ENCODE data around the gene LY6G6F. TPM values are rescaled to one million over a fixed set of nuclear protein-coding genes. Genes with fewer than 3 reads are reported as not detected.

LY6G6F gene, protein sequence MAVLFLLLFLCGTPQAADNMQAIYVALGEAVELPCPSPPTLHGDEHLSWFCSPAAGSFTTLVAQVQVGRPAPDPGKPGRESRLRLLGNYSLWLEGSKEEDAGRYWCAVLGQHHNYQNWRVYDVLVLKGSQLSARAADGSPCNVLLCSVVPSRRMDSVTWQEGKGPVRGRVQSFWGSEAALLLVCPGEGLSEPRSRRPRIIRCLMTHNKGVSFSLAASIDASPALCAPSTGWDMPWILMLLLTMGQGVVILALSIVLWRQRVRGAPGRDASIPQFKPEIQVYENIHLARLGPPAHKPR
- not detected in 2 replicates for total RNA-seq

DNA sequence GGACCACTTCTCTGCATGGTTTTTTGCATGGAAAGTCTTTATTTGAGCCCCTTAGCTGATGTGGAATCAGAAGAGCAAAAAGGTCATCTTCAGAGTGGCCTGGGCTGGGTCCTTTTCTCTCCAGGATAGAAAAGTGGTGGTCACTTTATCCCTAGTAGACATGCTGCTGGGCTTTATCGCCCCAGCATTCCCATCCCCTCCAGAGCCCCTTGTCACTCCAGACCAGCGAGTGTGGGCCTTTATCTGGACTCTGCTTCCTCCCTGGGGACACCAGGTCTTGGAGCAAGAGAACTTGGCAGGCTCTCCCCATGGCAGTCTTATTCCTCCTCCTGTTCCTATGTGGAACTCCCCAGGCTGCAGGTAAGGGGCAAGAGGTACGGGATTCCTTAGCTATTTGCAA lies at the start of gene LY6G6F:
Gene LY6G6F, plus strand, starts transcription at position 268 of the 400 bp plus-strand sequence. Its CDS starts 41 bp downstream, at position 309.

DNA sequence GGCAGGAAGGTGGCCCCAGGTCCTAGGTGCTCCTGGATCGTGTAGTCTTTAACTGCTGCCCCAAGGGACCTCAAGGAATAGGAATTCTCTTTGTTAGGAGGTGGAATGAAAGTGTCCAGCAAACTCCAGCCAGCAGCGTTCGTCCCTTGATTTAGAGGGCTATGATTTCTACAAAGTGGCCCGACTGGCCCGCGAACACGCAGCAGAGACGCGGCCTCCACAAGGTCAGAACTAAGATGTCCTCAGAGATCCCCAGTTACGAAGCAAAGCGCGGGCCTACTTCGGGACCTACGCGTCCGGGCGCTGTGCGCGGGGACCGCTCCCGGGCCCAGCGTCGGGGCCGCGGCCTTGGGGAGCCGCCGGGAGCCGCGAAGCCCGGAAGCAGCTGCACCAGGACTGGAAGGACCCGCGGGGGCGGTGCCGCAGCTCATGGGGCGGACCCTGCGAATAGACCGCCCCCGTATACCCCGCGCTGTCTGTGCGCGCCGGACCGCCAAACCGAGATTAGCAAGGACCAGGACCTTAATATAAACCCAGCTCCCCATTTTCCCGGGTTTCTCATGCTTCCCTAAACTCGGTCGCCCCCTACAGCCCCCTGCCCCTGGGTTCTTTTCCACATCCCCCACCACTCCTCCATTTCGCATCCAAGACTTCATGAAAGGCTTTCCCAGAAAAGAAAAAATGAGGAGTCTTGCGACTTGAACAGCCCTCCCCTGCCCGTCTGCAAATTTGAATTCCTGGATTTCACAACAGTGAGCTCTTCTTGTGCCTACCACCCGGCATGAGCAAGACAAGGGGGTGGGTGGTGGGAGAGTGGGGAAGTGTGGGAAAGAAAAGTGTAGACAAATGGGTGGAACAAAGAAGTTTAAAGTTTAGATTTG lies 46.0 kb upstream of the LY6G6F start, which contains the start of gene C6orf47:
Gene C6orf47, minus strand, starts transcription at position 398 of the 881 bp plus-strand sequence. CDS start 831 bp downstream, outside the sequence.

DNA sequence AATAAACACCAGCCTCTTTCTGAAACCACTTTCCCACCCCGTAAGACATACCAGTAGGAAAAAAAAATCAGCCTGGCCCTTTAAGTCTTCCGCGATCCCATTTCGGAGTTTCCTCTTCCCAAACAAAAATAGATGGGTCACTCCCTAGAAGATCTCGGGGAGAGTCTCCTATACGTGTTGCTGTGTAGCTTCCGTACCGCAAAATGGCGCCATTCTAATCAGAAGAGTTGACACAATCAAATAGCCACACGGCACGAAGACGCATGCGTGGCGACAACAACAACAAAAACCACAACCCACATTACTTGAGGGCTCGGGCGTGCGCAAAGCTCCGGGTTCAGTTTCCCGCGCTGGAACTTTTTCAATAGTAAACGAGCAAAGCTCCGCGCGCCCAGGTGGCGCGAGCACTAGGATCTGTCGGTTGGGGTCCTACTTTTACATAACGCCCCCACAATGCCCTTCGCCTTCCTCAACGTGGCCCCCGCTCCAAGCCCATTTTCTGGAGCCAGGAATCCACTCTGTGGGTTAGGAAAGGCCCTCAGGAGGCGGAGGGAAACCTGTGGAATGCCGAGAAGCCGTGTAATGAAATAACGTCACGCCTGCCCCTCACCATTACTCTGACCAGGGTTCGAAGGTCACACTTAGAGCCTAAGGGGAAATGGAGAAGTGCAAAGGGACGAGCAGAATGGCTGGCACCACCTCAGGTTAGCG lies 41.7 kb upstream of the LY6G6F start, which contains the start of gene GPANK1:
Gene GPANK1, minus strand, starts transcription at position 208 of the 711 bp plus-strand sequence. CDS start 519 bp downstream, outside the sequence.

DNA sequence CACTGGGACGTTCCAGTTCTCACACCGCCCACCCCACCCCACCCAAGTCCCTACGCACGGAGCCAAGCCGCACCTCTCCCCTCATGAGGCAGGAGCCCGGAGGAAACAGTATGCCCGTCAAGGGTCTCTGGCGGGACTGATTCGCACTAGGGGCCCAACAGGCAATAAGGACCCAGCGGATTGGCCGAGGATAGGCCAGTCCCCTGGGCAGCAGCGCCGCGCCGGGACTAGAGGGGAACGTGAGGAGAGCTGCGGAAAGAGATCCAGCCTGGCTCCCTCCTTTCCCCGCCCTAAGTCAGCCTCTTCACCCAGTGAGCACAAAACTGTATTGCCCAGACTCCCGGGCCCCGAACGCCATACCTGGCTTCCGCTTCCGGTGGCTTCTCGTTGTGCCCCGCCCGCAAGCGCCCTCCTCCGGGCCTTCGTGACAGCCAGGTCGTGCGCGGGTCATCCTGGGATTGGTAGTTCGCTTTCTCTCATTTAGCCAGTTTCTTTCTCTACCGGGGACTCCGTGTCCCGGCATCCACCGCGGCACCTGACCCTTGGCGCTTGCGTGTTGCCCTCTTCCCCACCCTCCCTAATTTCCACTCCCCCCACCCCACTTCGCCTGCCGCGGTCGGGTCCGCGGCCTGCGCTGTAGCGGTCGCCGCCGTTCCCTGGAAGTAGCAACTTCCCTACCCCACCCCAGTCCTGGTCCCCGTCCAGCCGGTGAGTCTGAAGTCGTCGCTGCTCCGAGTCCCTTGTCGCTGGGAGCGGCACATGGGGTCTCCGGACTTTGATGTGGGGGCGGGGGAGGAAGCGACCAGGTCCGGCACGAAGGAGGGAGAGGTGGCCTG lies 40.9 kb upstream of the LY6G6F start, which contains the start of gene CSNK2B:
Gene CSNK2B, plus strand, starts transcription at position 580 of the 836 bp plus-strand sequence. CDS start 752 bp downstream, outside the sequence.

DNA sequence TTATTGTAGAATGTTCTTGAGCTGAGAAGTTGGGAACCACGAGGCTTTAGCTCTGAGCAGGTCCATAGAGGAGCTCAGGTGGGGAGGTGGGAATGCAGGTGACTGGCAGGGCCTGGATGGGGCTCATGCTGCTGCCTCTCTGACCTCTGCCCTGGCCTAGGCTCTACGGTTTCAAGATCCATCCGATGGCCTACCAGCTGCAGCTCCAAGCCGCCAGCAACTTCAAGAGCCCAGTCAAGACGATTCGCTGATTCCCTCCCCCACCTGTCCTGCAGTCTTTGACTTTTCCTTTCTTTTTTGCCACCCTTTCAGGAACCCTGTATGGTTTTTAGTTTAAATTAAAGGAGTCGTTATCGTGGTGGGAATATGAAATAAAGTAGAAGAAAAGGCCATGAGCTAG lies 37.0 kb upstream of the LY6G6F start, which contains the start of gene LY6G5B:
Gene LY6G5B, plus strand, starts transcription at position 301 of the 400 bp plus-strand sequence. CDS start 975 bp downstream, outside the sequence.

DNA sequence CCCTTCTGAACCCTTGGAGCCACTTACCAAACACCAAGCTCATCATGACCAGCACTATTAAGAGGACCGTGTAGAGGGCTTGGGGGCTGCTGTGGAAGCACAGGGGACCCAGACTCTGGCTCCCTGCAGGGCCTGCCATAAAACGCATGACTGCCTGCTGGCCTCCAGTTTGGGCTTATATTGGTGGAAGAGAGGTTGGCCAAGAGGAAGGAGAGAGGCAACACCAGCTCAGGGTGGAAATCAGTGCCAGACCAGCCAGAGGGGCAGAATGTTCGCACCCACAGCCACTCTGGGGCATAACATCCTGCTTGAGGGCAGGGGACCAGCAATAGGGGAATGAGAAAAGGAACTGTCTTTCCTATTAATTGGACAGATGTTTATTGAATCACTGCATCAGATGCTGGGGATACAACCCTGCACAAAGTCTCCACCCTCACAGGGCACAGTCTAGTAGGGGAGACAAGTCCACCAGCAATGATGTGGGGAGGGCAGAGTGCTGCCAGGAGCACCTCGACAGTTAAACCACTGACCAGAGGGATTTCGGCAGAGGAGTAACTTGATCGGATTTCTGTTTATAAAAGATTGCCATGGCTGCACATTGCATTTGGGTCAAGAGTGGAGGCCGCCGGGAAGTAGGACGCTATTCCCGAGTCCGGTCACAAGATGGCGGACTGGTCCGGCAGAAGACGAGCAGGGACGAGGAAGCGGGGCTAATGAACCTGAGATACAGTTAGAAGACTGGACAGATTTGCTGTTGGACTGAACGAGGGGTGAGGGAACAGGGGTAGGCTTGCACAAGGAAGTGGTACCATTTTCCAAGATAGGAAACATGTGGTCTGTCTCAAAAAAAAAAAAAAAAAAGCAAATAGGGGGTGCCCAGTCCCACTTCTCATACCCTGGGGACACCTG lies 26.2 kb upstream of the LY6G6F start, which contains the start of gene LY6G5C:
Gene LY6G5C, minus strand, starts transcription at position 842 of the 909 bp plus-strand sequence. Its CDS starts 694 bp downstream, at position 148.

DNA sequence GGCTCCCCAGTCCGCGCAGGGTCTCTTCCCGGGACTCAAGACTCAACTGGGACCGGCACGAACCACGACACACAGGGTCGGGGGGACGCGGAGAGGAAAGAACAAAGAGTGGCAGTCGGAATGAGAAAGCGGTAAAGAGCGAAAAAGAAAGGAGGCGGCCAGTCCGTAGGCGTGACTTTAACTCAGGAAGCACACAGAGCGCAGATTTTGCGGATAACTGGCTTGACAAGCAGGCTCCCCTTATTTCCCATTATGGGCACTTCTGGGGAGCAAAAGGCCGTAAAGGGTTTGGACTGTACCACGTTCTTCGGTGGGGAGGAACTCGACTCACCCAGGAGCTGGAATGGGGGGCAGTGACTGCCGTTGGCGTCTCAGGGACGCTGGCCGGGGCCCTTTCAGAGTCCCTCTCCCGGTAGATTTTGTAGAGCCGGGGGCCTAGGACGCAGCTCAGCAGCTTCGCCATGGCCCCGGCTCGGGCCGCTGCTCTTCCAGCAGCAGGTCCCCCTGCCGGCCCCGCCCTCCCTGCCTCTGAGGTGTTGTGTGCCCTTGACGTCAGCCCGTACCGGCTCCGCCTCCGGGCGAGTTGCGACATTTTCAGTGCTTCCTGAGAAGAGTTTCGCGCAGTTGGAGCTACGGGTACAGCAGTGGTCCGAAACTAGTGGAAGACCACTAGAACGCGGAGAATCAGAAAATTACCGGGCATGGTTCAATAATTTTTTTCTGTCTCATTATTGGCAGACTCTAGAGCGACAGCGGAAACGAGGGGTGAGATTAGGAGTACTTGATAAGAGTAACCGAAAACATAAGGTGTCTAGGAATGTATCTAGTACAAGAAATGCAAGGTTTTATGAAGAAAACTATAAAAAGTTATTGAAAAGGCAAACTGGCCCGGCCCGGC lies 3.6 kb upstream of the LY6G6F start, which contains the start of gene ABHD16A:
Gene ABHD16A, minus strand, starts transcription at position 506 of the 898 bp plus-strand sequence. Its CDS starts 43 bp downstream, at position 463.

DNA sequence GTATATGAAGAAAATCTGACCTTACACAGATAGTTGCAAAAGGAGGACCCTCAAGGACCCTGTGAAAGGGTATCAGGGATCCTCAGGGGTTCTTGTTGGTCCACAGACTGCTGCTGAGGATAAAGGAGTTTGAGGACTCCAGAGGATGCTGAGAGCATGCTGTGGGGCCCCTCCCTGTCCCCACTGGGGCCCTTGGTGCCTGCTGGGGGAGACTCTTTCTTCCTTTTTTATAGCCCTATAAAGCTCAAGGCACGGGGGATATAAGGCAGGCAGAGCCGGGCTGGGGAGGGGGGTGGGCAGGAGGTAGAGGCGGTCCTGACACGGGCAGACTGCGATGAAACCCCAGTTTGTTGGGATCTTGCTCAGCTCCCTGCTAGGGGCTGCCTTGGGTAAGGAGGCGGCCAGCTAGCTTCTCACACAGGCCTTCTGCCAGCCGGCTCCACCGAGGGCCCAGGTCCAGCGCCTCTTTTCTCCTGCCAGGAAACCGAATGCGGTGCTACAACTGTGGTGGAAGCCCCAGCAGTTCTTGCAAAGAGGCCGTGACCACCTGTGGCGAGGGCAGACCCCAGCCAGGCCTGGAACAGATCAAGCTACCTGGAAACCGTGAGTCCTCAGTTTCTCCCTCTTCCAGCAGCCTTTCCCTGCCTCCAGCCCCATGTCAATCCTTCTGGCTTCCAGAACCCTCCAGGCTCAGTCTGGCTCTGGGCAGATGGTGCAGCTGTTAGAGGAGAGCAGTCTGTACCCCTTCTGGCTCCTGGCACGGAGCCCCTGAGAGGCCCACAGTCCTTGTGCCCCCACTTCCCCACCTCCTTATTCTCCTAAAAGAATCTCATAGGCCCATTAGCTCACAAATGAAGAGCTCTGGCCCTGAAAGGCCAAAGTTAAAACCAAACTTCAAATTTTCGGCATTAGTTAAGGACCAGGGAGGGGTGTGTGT lies 8.6 kb downstream of the LY6G6F start, which contains the start of gene LY6G6D:
Gene LY6G6D, plus strand, starts transcription at position 327 of the 937 bp plus-strand sequence. Its CDS starts 8 bp downstream, at position 335.

DNA sequence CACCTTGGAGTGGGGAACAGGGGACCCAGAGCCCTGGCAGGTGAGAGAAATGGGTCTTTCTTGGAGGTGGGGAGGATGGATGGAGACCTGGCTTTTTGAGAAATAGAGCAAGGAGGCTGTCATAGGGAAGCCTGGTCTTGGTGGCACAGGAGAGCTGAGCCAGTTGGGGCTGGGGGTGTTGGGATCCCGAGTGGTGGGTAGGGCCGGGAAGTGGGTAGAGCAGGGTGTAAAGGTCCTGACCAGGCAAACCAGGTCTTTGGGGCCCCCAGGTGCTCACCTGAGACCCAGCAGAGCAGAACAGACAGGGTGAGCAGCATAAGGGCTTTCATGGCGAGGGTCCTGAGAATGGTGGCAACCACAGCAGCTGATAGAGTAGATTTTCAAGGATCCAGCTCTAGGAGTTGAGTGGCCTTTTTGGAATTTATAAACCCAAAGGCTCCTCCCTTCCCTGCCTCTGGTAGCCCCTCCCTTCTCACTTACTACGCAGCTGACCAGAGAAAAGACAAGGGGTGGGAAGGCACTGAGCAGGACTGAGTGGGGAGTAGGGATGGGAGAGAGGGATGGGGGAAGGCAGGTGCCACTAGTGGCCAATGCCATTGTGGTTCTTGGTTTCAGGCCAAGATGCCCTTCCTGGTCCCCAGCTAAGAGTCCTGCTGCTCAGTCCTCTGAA lies 14.8 kb downstream of the LY6G6F start, which contains the start of gene LY6G6C:
Gene LY6G6C, minus strand, starts transcription at position 396 of the 670 bp plus-strand sequence. Its CDS starts 67 bp downstream, at position 329.

DNA sequence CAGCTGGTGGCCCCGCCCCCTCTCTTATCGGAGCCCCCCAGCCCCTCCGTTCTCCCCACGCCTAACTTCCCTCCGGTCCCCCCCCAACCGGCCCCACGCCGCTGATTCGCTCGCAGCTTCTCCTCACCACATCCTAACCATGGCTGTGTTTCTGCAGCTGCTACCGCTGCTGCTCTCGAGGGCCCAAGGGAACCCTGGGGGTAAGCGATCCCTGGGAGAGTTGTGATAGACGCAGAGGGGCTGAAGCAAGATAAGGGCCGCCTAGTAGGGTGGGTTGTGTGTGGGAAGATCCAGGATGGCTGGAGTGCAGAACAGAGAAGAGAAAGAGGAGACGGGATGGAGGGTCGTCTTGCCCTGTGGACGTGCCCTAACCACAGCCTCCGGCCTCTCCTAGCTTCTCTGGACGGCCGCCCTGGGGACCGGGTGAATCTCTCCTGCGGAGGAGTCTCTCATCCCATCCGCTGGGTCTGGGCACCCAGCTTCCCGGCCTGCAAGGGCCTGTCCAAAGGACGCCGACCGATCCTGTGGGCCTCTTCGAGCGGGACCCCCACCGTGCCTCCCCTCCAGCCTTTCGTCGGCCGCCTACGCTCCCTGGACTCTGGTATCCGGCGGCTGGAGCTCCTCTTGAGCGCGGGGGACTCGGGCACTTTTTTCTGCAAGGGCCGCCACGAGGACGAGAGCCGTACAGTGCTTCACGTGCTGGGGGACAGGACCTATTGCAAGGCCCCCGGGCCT lies 16.7 kb downstream of the LY6G6F start, which contains the start of gene MPIG6B:
Gene MPIG6B, plus strand, starts transcription at position 129 of the 735 bp plus-strand sequence. Its CDS starts 11 bp downstream, at position 140.

DNA sequence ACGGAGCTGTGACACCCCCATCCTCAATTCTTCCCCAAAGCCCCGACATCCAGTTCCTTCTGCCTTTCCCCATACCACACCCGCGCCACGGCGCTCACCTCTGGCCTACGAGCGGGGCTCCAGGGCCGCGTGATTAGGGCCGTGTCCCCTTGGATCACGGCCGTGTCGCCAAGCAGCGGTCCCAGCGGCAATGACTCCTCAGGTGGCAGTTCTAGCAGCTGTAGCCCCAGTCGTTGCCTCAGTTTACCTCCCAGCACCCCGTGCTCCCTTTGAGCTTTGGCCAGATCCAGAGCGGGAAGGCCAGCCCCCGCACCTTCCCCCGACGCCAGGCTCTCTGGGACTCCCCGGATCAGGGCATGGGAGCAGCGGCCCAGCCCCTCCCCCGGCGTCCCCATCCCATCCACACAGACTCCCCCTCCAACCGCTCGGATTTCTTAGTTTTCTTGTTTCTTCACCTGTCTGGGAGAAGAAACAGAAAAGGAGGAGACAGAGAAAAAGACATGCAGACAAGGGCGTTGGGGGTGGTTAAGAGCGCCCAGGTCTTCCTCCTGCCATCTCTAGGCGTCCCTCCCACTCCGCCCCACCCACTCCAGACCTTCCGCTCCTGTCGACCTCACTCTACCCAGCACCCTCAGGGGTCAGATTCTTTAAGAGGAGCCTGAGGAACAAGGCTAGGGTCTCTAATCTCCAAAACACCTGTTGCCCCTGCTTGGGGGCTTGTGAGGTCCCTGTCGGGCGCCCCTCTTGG lies 22.3 kb downstream of the LY6G6F start, which contains the start of gene DDAH2:
Gene DDAH2, minus strand, starts transcription at position 533 of the 748 bp plus-strand sequence. Its CDS starts 138 bp downstream, at position 395.

DNA sequence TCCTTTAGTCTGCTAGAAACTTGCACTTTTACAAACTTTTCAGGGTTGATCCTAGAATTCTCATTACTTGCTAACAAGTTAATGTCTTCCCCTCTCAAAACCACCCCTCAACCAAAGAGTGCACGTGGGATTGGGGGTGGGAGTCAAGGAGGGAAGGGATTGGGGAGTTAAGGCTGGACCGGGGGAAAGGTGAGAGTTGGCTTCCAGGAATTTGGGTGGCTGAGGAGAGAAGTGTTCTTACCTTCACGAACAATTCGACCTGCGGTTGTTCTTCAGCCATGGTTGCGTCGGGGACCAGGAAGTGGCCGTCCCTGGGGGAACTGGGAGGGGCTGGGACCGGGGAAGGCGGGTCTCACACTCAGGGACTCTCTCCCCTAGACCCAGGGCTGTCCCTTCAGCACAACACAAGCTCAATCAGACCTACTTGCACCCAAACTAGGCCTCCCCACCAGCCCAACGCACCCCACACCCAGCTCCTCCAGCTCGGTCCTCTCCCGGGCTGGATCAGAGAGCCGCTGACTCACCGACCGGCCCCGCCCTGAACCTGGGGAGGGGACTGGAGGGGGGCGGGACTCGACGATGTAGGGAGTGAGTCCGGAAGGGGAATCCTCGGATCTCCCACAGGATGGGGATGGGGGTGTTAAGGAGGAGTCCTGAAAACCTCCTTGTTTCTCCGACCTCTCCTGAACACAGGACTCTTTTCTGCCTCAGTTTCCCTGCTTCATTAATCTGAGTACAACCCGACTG lies 29.5 kb downstream of the LY6G6F start, which contains the start of gene CLIC1:
Gene CLIC1, minus strand, starts transcription at position 510 of the 747 bp plus-strand sequence. Its CDS starts 230 bp downstream, at position 280.

DNA sequence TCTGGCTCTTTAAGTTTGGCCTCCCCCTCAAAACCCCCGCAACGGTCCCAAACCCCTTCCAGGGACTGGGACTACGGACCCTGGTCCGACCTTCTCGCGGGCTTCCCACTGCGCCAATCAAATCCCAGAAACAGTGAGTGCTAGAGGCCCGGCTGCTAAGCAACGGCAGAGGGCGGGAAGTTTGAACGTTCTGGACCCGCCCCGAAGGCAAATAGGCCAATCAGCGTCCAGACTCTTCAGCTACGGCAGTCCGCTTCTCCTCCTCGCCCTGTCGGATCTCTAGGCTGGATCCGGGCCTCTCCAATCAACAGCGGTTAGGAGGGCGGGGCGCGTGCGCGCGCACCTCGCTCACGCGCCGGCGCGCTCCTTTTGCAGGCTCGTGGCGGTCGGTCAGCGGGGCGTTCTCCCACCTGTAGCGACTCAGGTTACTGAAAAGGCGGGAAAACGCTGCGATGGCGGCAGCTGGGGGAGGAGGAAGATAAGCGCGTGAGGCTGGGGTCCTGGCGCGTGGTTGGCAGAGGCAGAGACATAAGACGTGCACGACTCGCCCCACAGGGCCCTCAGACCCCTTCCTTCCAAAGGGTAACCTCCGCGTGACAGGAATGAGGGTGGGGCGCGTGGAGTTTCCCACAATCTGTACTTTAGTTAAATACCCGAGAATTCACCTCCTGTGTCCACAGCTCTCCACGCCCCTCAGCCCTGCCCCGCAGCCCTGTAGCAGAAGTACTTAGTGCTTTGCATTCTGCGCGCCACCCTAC lies 33.2 kb downstream of the LY6G6F start, which contains the start of gene MSH5:
Gene MSH5, plus strand, starts transcription at position 367 of the 758 bp plus-strand sequence. CDS start 462 bp downstream, outside the sequence.

